Measurements from ENCODE around the gene ABLIM3.
A peak's percentile ranks its signal among the peaks of the same experiment; 100 is the strongest.
"Not testable (repeated sequence)": the region's sequence is repeated elsewhere in the genome, so short reads cannot be mapped to it uniquely, and the experiment has no call there.

ABLIM3 gene

DNA sequence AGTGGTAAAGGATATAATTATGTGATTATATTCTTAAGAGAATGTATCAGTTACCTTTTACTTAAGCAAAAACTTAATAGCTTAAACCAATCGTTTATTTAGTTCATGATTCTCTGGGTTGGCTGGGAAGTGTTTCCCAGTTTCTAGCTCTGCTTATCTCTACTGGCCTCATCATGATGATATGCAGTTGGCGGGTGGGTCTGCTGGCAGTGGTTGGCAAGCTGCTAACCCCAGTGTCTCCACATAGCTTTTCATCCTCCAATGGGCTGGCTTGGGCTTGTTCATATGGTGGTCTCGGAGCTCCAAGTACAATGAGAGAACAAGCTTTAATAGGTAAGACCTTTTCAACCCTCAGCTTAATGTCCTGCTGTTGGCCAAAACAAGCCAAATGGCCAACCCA is 43.8 kb downstream of the ABLIM3 start:
- no peak overlapping the region for H3K4me3 Mint-ChIP-seq
- H3K9me3 Mint-ChIP-seq, result no peaks in the 10 kb centered on the region
- H3K4me1 Mint-ChIP-seq, result no peaks in the 10 kb centered on the region
- H3K36me3 Mint-ChIP-seq, result no peaks in the 10 kb centered on the region
- DNase-seq (ENCODE audit: low spot score in 2 of 2) (no peak), ATAC-seq (no peak)
- H3K27ac Mint-ChIP-seq, result no peak overlapping the region

DNA sequence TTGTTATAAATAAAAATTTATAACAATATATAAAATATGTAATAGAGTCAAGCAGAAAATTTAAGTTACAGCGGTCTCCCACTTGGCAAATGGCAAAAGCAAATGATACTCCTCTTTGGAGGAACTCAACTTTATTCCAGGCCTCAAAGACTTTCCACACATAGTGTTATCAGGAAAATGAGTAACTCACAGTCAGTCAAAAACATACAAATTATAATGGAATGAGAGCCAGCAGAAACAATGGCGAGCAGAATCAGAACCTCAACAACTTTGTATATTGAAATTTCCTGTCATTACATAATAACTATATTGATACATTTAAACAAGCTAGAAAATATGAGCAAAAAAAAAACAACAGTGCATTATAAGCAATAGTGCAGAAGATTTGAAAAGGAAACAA is 45.2 kb downstream of the ABLIM3 start:
- Mint-ChIP-seq H3K4me1 (no peaks in the 10 kb centered on the region), H3K9me3 (no peaks in the 10 kb centered on the region), H3K27ac (no peak overlapping the region), H3K4me3 (no peak overlapping the region), H3K36me3 (no peaks in the 10 kb centered on the region)
- no peak for DNase-seq (ENCODE audit: low spot score in 2 of 2)
- ATAC-seq, result no peak

DNA sequence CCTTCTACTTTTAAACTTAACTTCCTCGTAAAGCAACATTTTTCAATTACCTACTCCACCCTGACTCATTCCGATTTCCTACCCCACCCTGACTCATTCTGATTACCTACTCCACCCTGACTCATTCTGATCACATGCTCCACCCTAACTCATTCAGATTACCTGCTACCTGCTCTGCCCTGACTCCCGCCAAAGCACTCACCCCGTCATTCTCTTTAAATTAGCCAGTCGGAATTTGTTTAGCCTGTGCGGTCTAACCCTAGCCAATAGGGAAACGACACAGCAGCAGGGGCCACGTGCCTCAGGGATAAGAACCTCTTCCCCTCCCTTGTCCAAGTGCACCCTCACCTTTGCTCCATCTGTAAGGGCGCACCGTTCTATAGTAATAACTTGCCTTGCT is 46.3 kb downstream of the ABLIM3 start:
- not testable (repeated sequence) for H3K9me3 Mint-ChIP-seq, H3K4me3 Mint-ChIP-seq, ATAC-seq, H3K4me1 Mint-ChIP-seq, H3K36me3 Mint-ChIP-seq, H3K27ac Mint-ChIP-seq
- peak in 1 of 2 donors; percentile 34 for DNase-seq (ENCODE audit: low spot score in 2 of 2)

DNA sequence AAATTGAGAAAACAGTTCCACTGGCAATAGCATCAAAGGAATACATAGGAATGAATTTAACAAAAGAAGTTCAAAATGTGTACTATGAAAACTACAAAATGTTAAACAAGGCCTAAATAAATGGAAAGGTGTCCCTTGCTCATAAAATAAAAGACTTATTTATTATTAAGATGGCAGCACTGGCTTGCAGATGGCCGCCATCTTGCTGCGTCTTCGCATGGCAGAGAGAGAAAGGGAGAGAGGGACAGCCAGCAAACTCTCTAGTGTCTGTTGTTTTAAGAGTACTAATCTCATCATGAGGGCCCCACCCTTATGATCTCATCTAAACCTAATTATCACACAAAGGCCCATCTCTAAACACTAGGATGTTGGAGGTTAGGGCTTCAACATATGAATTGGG is 47.1 kb downstream of the ABLIM3 start:
- no peak overlapping the region for H3K27ac Mint-ChIP-seq
- H3K4me3 Mint-ChIP-seq, result no peak overlapping the region
- ATAC-seq, result no peak
- H3K4me1 Mint-ChIP-seq, result no peaks in the 10 kb centered on the region
- no peaks in the 10 kb centered on the region for H3K36me3 Mint-ChIP-seq
- peak in 1 of 2 donors; percentile 17 for DNase-seq (ENCODE audit: low spot score in 2 of 2)
- H3K9me3 Mint-ChIP-seq, result no peaks in the 10 kb centered on the region

DNA sequence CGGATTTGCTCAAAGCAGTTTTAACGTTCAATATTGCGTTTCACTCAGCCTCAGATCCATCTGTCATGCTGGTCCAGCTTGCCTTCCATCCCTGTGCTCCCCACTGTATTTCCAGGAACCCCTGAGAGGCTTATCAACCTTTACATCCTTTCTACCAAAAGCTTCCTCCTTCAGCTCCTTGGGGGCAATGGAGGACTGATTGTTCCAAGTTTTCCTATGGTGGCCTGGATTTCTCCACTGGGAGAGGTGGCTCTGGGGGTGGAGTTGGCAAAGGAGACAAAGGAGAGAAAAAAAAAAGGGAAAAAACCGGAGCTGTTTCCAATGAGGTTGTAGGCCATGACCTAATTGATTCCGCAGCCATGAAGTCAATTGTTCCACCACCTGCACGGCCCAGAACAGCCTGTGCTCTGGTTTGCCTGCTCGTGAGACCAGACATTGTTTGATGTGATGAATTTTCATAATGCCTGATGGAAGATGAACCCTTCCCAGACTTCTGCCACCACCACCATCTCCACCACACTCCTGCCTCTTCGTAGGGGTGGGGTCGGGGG is 54.1 kb downstream of the ABLIM3 start:
- DNase-seq (ENCODE audit: low spot score in 2 of 2) (peak in 1 of 2 donors; percentile 30), ATAC-seq (no peak)
- no peak overlapping the region for H3K4me3 Mint-ChIP-seq
- H3K36me3 Mint-ChIP-seq, result no peaks in the 10 kb centered on the region
- peak overlapping the region; percentile 14 for H3K27ac Mint-ChIP-seq
- H3K9me3 Mint-ChIP-seq, result no peaks in the 10 kb centered on the region
- no peaks in the 10 kb centered on the region for H3K4me1 Mint-ChIP-seq

DNA sequence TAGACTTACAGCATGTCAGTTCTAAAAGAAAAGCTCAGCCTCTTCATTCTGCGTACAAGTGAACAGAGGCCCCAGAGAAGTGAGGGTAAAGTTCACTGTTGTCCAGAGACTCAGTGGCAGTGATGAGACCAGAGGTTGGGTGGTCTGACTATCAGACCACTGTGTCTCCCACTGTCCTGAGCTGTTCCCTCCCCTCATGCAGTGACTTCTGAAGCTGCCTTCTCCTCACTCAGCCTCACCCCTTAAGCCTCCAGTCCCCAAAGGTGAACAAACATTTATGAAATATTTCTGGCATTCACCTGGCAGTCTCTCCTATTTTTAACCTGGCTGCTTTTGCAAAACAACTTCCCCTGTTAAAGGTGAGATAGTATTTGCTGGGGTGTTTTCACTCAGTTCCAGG is 54.7 kb downstream of the ABLIM3 start:
- Mint-ChIP-seq H3K4me3 (no peak overlapping the region), H3K4me1 (no peaks in the 10 kb centered on the region), H3K27ac (peak overlapping the region; percentile 14), H3K9me3 (no peaks in the 10 kb centered on the region), H3K36me3 (no peaks in the 10 kb centered on the region)
- ATAC-seq (no peak), DNase-seq (ENCODE audit: low spot score in 2 of 2) (peak in 1 of 2 donors; percentile 23)

DNA sequence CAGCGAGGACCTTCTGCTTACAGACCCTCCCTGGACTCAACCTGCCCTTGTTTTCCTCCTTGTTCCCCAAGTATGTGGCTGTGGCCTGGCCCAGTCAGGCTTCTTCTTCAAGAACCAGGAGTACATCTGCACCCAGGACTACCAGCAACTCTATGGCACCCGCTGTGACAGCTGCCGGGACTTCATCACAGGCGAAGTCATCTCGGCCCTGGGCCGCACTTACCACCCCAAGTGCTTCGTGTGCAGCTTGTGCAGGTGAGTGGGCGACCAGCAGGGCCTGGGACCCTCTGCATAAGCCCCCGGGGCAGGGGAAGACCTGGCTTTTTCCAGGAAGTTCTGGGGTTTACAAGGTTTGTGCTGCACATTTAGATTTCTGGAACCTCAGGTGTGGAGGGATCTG is 56.9 kb downstream of the ABLIM3 start:
- Mint-ChIP-seq H3K27ac (no peak overlapping the region), H3K36me3 (no peaks in the 10 kb centered on the region), H3K4me1 (no peaks in the 10 kb centered on the region), H3K4me3 (no peak overlapping the region), H3K9me3 (no peaks in the 10 kb centered on the region)
- DNase-seq (ENCODE audit: low spot score in 2 of 2) (peak in 1 of 2 donors; percentile 29), ATAC-seq (no peak)

DNA sequence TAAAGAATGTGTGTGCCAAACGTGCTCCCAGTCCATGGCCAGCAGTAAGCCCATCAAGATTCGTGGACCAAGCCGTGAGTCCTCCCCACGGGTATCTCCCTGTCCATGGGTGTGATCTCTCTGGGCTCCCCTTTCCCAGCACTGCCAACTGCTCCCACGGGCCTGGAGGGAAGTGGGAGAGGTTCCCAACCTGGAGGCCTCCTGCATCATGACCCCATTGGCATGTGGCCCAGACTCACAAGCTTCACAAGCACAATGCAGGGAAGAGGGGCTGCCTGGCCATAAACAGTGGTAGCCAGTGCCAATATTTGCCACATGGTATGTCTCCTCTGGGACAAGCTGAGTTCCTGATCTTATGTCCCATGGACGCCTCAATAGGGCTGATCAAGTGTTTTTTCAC is 59.1 kb downstream of the ABLIM3 start:
- no peaks in the 10 kb centered on the region for H3K36me3 Mint-ChIP-seq
- no peak overlapping the region for H3K4me3 Mint-ChIP-seq
- H3K4me1 Mint-ChIP-seq, result no peaks in the 10 kb centered on the region
- DNase-seq (ENCODE audit: low spot score in 2 of 2), result peak in 1 of 2 donors; percentile 25
- no peak for ATAC-seq
- no peaks in the 10 kb centered on the region for H3K9me3 Mint-ChIP-seq
- no peak overlapping the region for H3K27ac Mint-ChIP-seq

DNA sequence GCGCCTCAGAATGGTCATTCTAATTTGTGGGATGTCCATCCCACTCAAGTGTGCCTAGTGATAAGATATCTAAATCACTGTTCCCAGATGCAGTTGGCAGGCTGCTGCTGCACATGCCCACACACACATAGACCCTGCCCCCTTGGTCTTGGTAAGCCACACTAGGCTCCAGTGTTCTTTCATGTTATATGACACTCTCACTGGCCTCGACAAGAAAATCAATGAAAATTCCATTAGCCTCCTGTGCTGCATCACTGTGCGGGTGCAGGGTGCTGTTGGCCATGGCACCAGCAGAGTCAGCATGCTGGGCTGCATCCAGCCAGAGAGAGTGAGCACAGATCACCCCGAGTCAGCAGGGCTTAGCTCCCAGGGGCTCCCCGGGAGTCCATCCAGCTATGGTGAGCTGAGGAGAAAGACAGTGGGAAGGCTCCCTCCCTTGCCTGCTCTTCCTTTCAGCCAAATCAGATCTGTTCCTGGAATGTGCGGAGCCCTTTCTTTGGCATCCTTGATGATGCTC is 59.9 kb downstream of the ABLIM3 start:
- no peaks in the 10 kb centered on the region for H3K4me1 Mint-ChIP-seq
- H3K4me3 Mint-ChIP-seq, result no peak overlapping the region
- no peaks in the 10 kb centered on the region for H3K9me3 Mint-ChIP-seq
- DNase-seq (ENCODE audit: low spot score in 2 of 2), result peak in 1 of 2 donors; percentile 34
- H3K36me3 Mint-ChIP-seq, result no peaks in the 10 kb centered on the region
- no peak overlapping the region for H3K27ac Mint-ChIP-seq
- ATAC-seq, result no peak

DNA sequence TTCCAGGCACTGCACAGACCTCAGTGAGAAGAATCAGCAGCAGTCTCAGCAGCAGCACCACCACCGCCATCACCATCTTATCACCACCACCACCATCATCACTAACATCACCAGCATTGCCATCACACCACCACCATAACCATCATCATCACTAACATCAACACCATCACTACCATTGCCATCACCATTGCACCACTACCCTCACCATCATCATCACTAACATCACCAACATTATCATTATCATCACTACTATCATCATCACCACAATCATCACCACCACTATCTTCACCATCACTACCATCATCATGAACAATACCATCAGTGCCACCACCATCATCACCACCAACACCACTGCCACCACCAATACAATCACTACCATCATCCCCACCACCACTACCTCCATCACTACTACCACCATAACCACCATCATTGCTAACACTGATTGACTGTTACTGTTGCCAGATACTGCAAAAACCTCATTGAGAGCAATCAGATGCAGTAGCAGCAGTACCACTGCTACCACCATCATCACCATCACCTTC is 61.7 kb downstream of the ABLIM3 start:
- DNase-seq (ENCODE audit: low spot score in 2 of 2) (no peak), ATAC-seq (no peak)
- no peaks in the 10 kb centered on the region for H3K4me1 Mint-ChIP-seq
- H3K36me3 Mint-ChIP-seq, result no peaks in the 10 kb centered on the region
- H3K9me3 Mint-ChIP-seq, result no peaks in the 10 kb centered on the region
- H3K4me3 Mint-ChIP-seq, result no peak overlapping the region
- no peak overlapping the region for H3K27ac Mint-ChIP-seq

DNA sequence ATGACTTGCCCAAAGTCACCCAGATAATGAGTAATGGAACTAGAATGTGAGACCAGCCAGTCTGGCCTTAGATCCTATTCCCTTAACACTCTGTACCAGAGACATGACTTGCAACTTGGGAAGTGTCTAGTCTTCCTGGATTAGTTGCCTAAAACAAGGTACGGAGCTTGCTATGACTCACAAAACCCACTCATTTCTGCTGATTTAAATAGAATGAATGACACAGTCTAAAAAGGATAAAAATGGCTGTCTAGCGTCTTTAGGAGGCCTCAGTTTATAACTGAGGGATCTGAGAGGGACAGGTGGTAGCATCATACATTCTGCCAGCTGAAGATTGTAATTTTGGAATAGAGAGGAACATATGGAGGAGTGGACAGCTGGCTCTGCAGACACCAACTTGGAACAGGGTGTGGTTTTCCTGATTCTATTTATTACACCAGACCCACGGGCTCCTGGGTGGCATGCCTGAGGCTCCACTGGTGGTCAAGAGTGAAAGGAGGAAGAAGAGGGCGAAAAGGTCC is 62.7 kb downstream of the ABLIM3 start:
- H3K4me1 Mint-ChIP-seq, result no peaks in the 10 kb centered on the region
- H3K9me3 Mint-ChIP-seq, result no peaks in the 10 kb centered on the region
- no peaks in the 10 kb centered on the region for H3K36me3 Mint-ChIP-seq
- H3K4me3 Mint-ChIP-seq, result no peak overlapping the region
- H3K27ac Mint-ChIP-seq, result no peak overlapping the region
- DNase-seq (ENCODE audit: low spot score in 2 of 2) (no peak), ATAC-seq (no peak)

DNA sequence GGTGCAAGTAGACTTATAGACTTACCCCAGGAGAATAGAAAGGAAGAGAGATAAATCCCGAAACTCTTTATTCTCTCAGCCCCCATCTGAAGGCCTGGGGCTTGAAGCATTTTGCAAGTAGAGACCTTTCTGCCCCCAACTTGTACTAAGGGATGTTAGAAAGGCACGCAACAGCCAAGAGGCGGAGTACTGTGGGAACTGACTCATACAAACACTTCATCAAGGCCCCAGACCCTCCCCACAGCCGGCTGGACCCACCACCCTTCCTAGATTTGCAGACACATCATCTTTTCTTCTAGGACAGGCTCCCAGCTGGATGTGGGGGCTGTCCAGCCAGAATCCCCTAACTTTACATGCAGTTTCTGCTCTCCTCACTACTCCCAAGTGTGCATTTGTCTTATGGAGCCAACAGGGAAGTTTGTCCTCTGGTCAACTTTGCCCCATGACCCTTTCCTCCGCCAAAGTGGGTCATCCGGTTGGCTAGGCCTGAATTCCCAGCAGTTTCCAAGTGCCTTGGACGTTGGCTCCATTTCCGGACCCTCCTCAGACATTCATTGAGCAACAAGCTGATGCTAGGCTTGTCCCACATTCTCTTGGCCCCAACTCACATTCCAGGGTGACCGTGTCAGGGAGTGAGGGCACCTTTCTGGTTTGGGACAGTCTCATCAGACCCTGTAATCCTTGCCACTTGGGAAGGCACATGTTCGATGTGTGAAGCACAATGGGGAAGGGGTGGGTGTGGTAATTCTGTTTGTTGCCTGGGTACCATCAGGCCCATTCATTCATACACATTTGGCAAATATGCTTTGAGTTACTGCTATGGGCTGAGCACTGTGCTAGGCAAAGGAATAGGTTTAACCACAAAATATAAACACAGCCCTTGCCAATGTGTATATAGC is 64.6 kb downstream of the ABLIM3 start:
- Mint-ChIP-seq H3K9me3 (no peaks in the 10 kb centered on the region), H3K4me3 (no peak overlapping the region), H3K27ac (no peak overlapping the region), H3K4me1 (no peaks in the 10 kb centered on the region), H3K36me3 (no peaks in the 10 kb centered on the region)
- ATAC-seq (no peak), DNase-seq (ENCODE audit: low spot score in 2 of 2) (peak in 1 of 2 donors; percentile 29)

DNA sequence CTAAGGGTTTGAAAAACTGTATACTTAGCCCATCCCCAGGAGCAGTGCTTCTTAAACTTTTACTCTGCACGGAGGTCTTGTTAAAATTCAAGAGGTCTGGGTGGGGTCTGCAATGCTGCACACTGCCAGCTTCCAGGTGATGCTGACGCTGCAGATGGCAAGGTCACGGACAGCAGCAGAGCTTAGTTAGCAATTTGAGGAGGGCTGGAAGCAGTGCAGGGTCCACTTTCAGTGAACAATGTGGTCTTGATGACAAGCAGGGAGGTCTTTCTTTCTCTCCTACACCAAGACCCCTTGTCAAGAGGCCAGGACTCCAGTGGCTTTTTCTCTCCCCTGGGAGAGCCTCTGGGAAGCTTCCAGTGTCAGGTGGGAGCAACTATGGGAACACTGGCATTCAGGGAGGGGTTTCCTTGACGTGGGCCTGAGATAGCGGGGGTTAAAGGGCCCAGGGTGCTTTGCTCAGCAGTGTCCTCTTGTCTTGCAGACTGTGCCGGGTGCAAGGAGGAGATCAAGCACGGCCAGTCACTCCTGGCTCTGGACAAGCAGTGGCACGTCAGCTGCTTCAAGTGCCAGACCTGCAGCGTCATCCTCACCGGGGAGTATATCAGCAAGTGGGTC is 65.3 kb downstream of the ABLIM3 start:
- no peaks in the 10 kb centered on the region for H3K36me3 Mint-ChIP-seq
- no peak overlapping the region for H3K27ac Mint-ChIP-seq
- H3K9me3 Mint-ChIP-seq, result no peaks in the 10 kb centered on the region
- H3K4me3 Mint-ChIP-seq, result no peak overlapping the region
- ATAC-seq (no peak), DNase-seq (ENCODE audit: low spot score in 2 of 2) (no peak)
- peaks cover 5% of the 10 kb centered on the region for H3K4me1 Mint-ChIP-seq

DNA sequence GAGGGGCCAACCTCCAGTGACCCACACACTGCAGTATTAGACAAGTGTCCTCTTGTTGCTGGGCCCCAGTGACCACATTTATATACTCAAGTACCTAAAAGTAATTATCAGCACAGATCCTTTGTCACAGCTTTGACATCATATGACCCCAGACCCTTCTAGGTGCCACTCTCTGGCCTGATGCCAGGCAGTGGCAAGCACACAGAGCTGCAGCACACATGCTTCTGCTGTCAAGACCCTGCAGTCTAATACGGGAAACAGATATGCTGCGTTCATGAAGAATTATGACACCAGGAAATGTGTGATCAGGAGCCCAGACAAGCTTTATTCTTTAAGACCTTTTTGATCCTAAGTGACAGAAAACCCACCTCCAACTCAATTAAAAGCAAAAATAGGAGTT is 66.5 kb downstream of the ABLIM3 start:
- Mint-ChIP-seq H3K4me3 (no peak overlapping the region), H3K36me3 (no peaks in the 10 kb centered on the region), H3K9me3 (no peaks in the 10 kb centered on the region), H3K27ac (no peak overlapping the region), H3K4me1 (peaks cover 8% of the 10 kb centered on the region)
- ATAC-seq (no peak), DNase-seq (ENCODE audit: low spot score in 2 of 2) (peak in 1 of 2 donors; percentile 15)

DNA sequence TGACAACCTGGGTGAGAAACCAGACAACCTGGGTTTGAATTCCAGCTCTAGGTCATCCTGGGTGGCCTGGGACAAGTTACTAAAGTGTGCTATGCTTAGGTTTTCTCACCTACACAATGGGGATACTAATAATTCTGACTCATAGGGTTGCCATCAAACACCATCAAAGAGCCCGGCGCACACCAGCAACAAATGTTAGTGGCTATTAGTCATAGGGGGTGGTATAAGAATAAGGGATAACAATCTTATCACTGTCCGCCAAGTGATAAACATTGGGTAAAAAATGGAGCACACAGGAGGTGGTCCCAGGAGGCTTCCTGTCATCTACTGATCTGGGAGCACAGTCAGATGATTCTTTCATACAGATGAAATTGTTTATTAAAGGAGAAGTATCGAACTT is 68.9 kb downstream of the ABLIM3 start:
- peaks cover 8% of the 10 kb centered on the region for H3K4me1 Mint-ChIP-seq
- ATAC-seq, result no peak

More for the DNA sequence above, 68.9 kb downstream of the ABLIM3 start:
- no peaks in the 10 kb centered on the region for H3K9me3 Mint-ChIP-seq
- H3K27ac Mint-ChIP-seq, result no peak overlapping the region
- H3K4me3 Mint-ChIP-seq, result no peak overlapping the region
- no peak for DNase-seq (ENCODE audit: low spot score in 2 of 2)
- H3K36me3 Mint-ChIP-seq, result no peaks in the 10 kb centered on the region

Measured in stimulated activated effector memory CD8-positive, alpha-beta T cell treated with anti-CD3 and anti-CD28 coated beads, Interleukin-12 subunit alpha, Interleukin-12 subunit beta, amount 100 ng/mL, for 72 hours (primary cell).